PC-9 (cell line): ENCODE data around the gene LY86. TPM values are rescaled to one million over a fixed set of nuclear protein-coding genes. Genes with fewer than 3 reads are reported as not detected.

ENCODE experiments used
- BruUV-seq: library from RNA; stranded (reverse); fragments of 400-500 nt; replicated peaks from 2 replicates; lab custom pipeline; 2021; lab: Mats Ljungman, UMichigan
- CTCF ChIA-PET: fragments of 300-600 bp; sonication (Branson Sonifier 250); formaldehyde crosslinking; loops from one replicate; lab custom pipeline; 2022; ENCODE audit warnings: antibody characterized with exemption; lab: Charles Lee
- POLR2A ChIA-PET: fragments of 300-600 bp; sonication (Branson Sonifier 250); formaldehyde crosslinking; loops from one replicate; lab custom pipeline; 2022; ENCODE audit warnings: antibody characterized with exemption; ENCODE audit not compliant: unreplicated experiment; lab: Charles Lee
- DNase-seq, 2 experiments: peaks; one replicate each; pipeline versions ENCODE4 v3.0.0 to v3.0.0-alpha.2; 2015 to 2022; ENCODE audit warnings: mixed read lengths in 1 of 2
- H2AFZ ChIP-seq: fragments of 200-600 bp; sonication (generic); 2 replicates; pipeline ENCODE4 v1.8.1; 2017; ENCODE audit warnings: antibody characterized with exemption
- H3F3A ChIP-seq: fragments of 200-600 bp; sonication (generic); 2 replicates; pipeline ENCODE4 v1.8.1; 2017; ENCODE audit warnings: antibody characterized with exemption, mild to moderate bottlenecking, low read depth; ENCODE audit not compliant: insufficient read depth
- H3K27ac ChIP-seq: fragments of 200-600 bp; sonication (generic); 2 replicates; pipeline ENCODE4 v1.6.1; 2016; ENCODE audit warnings: mixed run types
- H3K27me3 ChIP-seq: fragments of 200-600 bp; sonication (generic); 2 replicates; pipeline ENCODE4 v1.6.1; 2016; ENCODE audit warnings: low read depth, mixed run types; ENCODE audit not compliant: insufficient read depth
- H3K36me3 ChIP-seq: fragments of 200-600 bp; sonication (generic); 2 replicates; pipeline ENCODE4 v1.6.1; 2016; ENCODE audit warnings: low read depth, mixed run types
- H3K4me1 ChIP-seq: fragments of 200-600 bp; sonication (generic); replicated peaks from 2 replicates; pipeline ENCODE4 v1.6.1; 2016; ENCODE audit warnings: mixed run types; ENCODE audit not compliant: insufficient read depth
- H3K4me2 ChIP-seq: fragments of 200-600 bp; sonication (generic); 2 replicates; pipeline ENCODE4 v1.6.1; 2017; ENCODE audit warnings: mixed run types
- H3K4me3 ChIP-seq: fragments of 200-600 bp; sonication (generic); 2 replicates; pipeline ENCODE4 v1.6.1; 2016; ENCODE audit warnings: mixed run types
- H3K79me2 ChIP-seq: fragments of 200-600 bp; sonication (generic); 2 replicates; pipeline ENCODE4 v1.6.1; 2017; ENCODE audit warnings: low read depth, mixed run types
- H3K9me2 ChIP-seq: fragments of 200-600 bp; sonication (generic); 2 replicates; pipeline ENCODE4 v1.8.1; 2017; ENCODE audit warnings: mild to moderate bottlenecking; ENCODE audit not compliant: insufficient read depth
- H3K9me3 ChIP-seq: fragments of 200-600 bp; sonication (generic); 2 replicates; pipeline ENCODE4 v1.8.1; 2016; ENCODE audit warnings: low read depth; ENCODE audit not compliant: insufficient read depth
- H4K20me1 ChIP-seq: fragments of 200-600 bp; sonication (generic); 2 replicates; pipeline ENCODE4 v1.8.1; 2017; ENCODE audit not compliant: insufficient read depth
- CTCF ChIP-seq: fragments of 200-600 bp; sonication (generic); conservative IDR thresholded peaks from 2 replicates; pipeline ENCODE4 v1.6.1; 2017; ENCODE audit warnings: mixed run types, antibody characterized with exemption, mild to moderate bottlenecking, moderate library complexity
- EZH2 ChIP-seq: fragments of 200-600 bp; sonication (generic); IDR thresholded peaks from 2 replicates; pipeline ENCODE4 v1.8.0; 2017; ENCODE audit warnings: antibody characterized with exemption, low read depth
- intact Hi-C: fragments of 100-400 bp; cut with micrococcal nuclease; formaldehyde crosslinking; loops from one replicate; pipeline ENCODE4 v1.10.0; 2022; ENCODE audit not compliant: unreplicated experiment
- total RNA-seq: library from RNA; stranded (reverse); gene quantifications from 2 replicates; pipeline ENCODE4 v1.2.3, GENCODE V29; 2021

LY86 gene
- total RNA-seq, 1 experiment from 2014 or later = not detected

- no peak overlapping the region for H3K4me3 ChIP-seq
- no peaks in the 10 kb centered on the region for H3F3A ChIP-seq
- H3K79me2 ChIP-seq = no peaks in the 10 kb centered on the region
- no peak overlapping the region for H3K27ac ChIP-seq
- ChIA-PET POLR2A (no interaction called here), CTCF (no interaction called here)
- H3K9me2 ChIP-seq = no peaks in the 10 kb centered on the region
- no peaks in the 10 kb centered on the region for H3K4me1 ChIP-seq
- H3K27me3 ChIP-seq = peaks cover 3% of the 10 kb centered on the region; the same call in 1 of the 2 replicates
- intact Hi-C loops = no loop called here
- no peaks in the 10 kb centered on the region for H3K36me3 ChIP-seq
- no peaks in the 10 kb centered on the region for H3K9me3 ChIP-seq
- TF ChIP-seq CTCF = no peak
- TF ChIP-seq EZH2 = no peak
- no peaks in the 10 kb centered on the region for H4K20me1 ChIP-seq
- no peak overlapping the region for H3K4me2 ChIP-seq
- DNase-seq = no peak
- no TSS peak for BruUV-seq
- H2AFZ ChIP-seq = no peak overlapping the region
Observed at GRCh38 chr6:6635291-6635690, 46.8 kb downstream of the LY86 start.

- H3K27ac ChIP-seq = no peak overlapping the region
- H3K36me3 ChIP-seq = no peaks in the 10 kb centered on the region
- H3F3A ChIP-seq = no peaks in the 10 kb centered on the region
- ChIA-PET CTCF (no interaction called here), POLR2A (no interaction called here)
- H3K9me2 ChIP-seq = no peaks in the 10 kb centered on the region
- H4K20me1 ChIP-seq = no peaks in the 10 kb centered on the region
- TF ChIP-seq EZH2 (no peak), CTCF (no peak)
- H3K79me2 ChIP-seq = no peaks in the 10 kb centered on the region
- no peaks in the 10 kb centered on the region for H3K27me3 ChIP-seq
- intact Hi-C loops = no loop called here
- H3K4me2 ChIP-seq = no peak overlapping the region
- no peak overlapping the region for H3K4me3 ChIP-seq
- no peak overlapping the region for H2AFZ ChIP-seq
- no peaks in the 10 kb centered on the region for H3K9me3 ChIP-seq
- BruUV-seq = no TSS peak
- no peaks in the 10 kb centered on the region for H3K4me1 ChIP-seq
- DNase-seq = no peak
Observed at GRCh38 chr6:6635869-6636268, 47.3 kb downstream of the LY86 start.

- no peaks in the 10 kb centered on the region for H3K79me2 ChIP-seq
- DNase-seq = no peak
- H3K27me3 ChIP-seq = no peaks in the 10 kb centered on the region
- H2AFZ ChIP-seq = no peak overlapping the region
- no peaks in the 10 kb centered on the region for H3K4me1 ChIP-seq
- TF ChIP-seq EZH2 = no peak
- TF ChIP-seq CTCF = no peak
- H3F3A ChIP-seq = no peaks in the 10 kb centered on the region
- ChIA-PET POLR2A (no interaction called here), CTCF (no interaction called here)
- no peak overlapping the region for H3K27ac ChIP-seq
- no peaks in the 10 kb centered on the region for H3K36me3 ChIP-seq
- intact Hi-C loops = no loop called here
- no peaks in the 10 kb centered on the region for H3K9me3 ChIP-seq
- no TSS peak for BruUV-seq
- H3K4me3 ChIP-seq = no peak overlapping the region
- no peaks in the 10 kb centered on the region for H3K9me2 ChIP-seq
- H4K20me1 ChIP-seq = no peaks in the 10 kb centered on the region
- no peak overlapping the region for H3K4me2 ChIP-seq
Observed at GRCh38 chr6:6639572-6639971, 51.1 kb downstream of the LY86 start.
